GM15510 (cell line): ENCODE results near the gene MRLN.

Source experiments
- POLR2A ChIP-seq: IDR thresholded peaks from 3 replicates; pipeline ENCODE4 v1.6.1; 2011; ENCODE audit warnings: borderline replicate concordance; ENCODE audit not compliant: insufficient read length; ENCODE audit errors: extremely low read depth

MRLN gene

GRCh38 chr10:59750155-59750945 is 2.9 kb downstream of the MRLN start:
- TF ChIP-seq POLR2A: no peak

GRCh38 chr10:59748834-59749233 is 4.4 kb downstream of the MRLN start:
- TF ChIP-seq POLR2A: no peak

GRCh38 chr10:59745163-59745650 is 8.0 kb downstream of the MRLN start:
- no peak for TF ChIP-seq POLR2A

- TF ChIP-seq POLR2A: no peak
These were observed 11.7 kb downstream of the MRLN start for GRCh38 chr10:59741583-59741982.

GRCh38 chr10:59741048-59741447 is 12.2 kb downstream of the MRLN start:
- TF ChIP-seq POLR2A: no peak

- TF ChIP-seq POLR2A: no peak
These were observed 16.5 kb downstream of the MRLN start for GRCh38 chr10:59736749-59737148.

- TF ChIP-seq POLR2A: no peak
These were observed 18.0 kb downstream of the MRLN start for GRCh38 chr10:59735296-59735695.

GRCh38 chr10:59734014-59734462 is 19.2 kb downstream of the MRLN start:
- TF ChIP-seq POLR2A: no peak

GRCh38 chr10:59724098-59724938 is 28.9 kb downstream of the MRLN start:
- TF ChIP-seq POLR2A: no peak

- TF ChIP-seq POLR2A: no peak
These were observed 32.9 kb downstream of the MRLN start for GRCh38 chr10:59720377-59720776.

GRCh38 chr10:59719374-59719773 is 33.9 kb downstream of the MRLN start:
- no peak for TF ChIP-seq POLR2A

- no peak for TF ChIP-seq POLR2A
These were observed 35.0 kb downstream of the MRLN start for GRCh38 chr10:59718257-59718656.

- no peak for TF ChIP-seq POLR2A
These were observed 39.9 kb downstream of the MRLN start for GRCh38 chr10:59713196-59713821.

- no peak for TF ChIP-seq POLR2A
These were observed 41.3 kb downstream of the MRLN start for GRCh38 chr10:59711871-59712494.
